Duodenal mucosa (tissue), 2 donors: Measurements from ENCODE around the gene MCRIP1.

ENCODE experiments used
- H3K27ac ChIP-seq: one replicate; pipeline ENCODE4 v1.7.0; 2013; ENCODE audit warnings: low read depth, low read length
- H3K27me3 ChIP-seq, 2 donors: one replicate each; pipeline ENCODE4 v1.7.0; 2013; ENCODE audit warnings: low read length in 2 of 2, control low read depth in 1 of 2; ENCODE audit not compliant: insufficient read depth in 2 of 2, control insufficient read depth in 1 of 2
- H3K36me3 ChIP-seq, 2 donors: one replicate each; pipeline ENCODE4 v1.7.0; 2013; ENCODE audit warnings: low read length in 2 of 2, control low read depth in 1 of 2; ENCODE audit not compliant: insufficient read depth in 2 of 2, control insufficient read depth in 1 of 2
- H3K4me1 ChIP-seq, 2 donors: one replicate each; pipeline ENCODE4 v1.7.0; 2013; ENCODE audit warnings: low read length in 2 of 2, control low read depth in 1 of 2; ENCODE audit not compliant: insufficient read depth in 2 of 2, control insufficient read depth in 1 of 2
- H3K4me3 ChIP-seq, 2 donors: one replicate each; pipeline ENCODE4 v1.7.0; 2013; ENCODE audit warnings: low read length in 2 of 2, low read depth in 1 of 2
- H3K9ac ChIP-seq, 2 donors: one replicate each; pipeline ENCODE4 v1.7.0; 2013; ENCODE audit warnings: low read length in 2 of 2, low read depth in 1 of 2
- H3K9me3 ChIP-seq, 2 donors: one replicate each; pipeline ENCODE4 v1.7.0; 2013; ENCODE audit warnings: low read length in 2 of 2, control low read depth in 1 of 2; ENCODE audit not compliant: control insufficient read depth in 1 of 2

The MCRIP1 gene

DNA sequence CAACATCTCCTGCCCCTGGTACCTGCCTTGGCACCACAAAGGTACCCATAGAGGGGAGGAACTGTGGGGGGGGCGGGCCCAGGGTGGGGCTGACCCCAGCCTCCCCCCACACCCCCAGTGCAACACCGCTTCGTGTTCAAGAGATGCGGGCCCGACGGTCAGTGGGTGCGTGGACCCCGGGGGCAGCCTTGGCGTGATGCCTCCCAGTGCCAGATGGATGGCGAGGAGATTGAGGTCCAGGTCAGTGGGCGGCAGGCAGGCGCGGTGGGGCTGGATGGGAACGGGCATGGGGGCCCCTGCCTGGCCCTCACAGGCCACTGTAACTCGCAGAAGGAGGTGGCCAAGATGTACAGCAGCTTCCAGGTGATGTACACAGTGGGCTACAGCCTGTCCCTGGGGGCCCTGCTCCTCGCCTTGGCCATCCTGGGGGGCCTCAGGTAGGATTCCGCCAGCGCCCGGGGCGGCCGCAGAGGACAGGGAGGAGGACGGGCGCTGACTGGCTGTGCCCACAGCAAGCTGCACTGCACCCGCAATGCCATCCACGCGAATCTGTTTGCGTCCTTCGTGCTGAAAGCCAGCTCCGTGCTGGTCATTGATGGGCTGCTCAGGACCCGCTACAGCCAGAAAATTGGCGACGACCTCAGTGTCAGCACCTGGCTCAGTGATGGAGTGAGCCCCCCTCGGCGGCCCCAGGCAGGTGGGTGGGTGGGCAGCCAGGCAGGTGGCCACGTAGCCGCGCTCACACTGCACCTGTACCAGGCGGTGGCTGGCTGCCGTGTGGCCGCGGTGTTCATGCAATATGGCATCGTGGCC is 22.0 kb downstream of the MCRIP1 start:
- H3K4me3 ChIP-seq, result no peak overlapping the region
- H3K9me3 ChIP-seq, result no peaks in the 10 kb centered on the region
- no peak overlapping the region for H3K9ac ChIP-seq
- peaks cover 6 to 7% of the 10 kb centered on the region in 2 donors for H3K4me1 ChIP-seq
- H3K36me3 ChIP-seq, result no peaks in the 10 kb centered on the region
- no peak overlapping the region for H3K27ac ChIP-seq
- H3K27me3 ChIP-seq, result peaks cover 20 to 37% of the 10 kb centered on the region in 2 donors

- no peaks in the 10 kb centered on the region for H3K36me3 ChIP-seq
- H3K4me1 ChIP-seq, result peaks cover 5% of the 10 kb centered on the region in 2 donors
- H3K4me3 ChIP-seq, result no peak overlapping the region
- H3K27me3 ChIP-seq, result peaks cover 26 to 41% of the 10 kb centered on the region in 2 donors
- no peak overlapping the region for H3K9ac ChIP-seq
- H3K27ac ChIP-seq, result no peak overlapping the region
- no peaks in the 10 kb centered on the region for H3K9me3 ChIP-seq
These were observed 22.6 kb downstream of the MCRIP1 start for GRCh38 chr17:81810476-81810875.

DNA sequence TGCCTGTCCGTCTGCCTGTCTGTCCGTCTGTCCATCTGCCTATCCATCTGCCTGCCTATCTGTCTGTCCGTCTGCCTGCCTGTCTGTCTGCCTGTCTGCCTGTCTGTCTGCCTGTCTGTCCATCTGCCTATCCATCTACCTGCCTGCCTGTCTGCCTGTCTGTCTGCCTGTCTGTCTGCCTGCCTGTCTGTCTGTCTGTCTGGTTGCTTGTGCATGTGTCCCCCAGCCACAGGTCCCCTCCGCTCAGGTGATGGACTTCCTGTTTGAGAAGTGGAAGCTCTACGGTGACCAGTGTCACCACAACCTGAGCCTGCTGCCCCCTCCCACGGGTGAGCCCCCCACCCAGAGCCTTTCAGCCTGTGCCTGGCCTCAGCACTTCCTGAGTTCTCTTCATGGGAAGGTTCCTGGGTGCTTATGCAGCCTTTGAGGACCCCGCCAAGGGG is 23.5 kb downstream of the MCRIP1 start:
- no peak overlapping the region for H3K27ac ChIP-seq

GRCh38 chr17:81808778-81809555 is 24.1 kb downstream of the MCRIP1 start:
- no peaks in the 10 kb centered on the region for H3K36me3 ChIP-seq
- H3K27me3 ChIP-seq, result peaks cover 37 to 45% of the 10 kb centered on the region in 2 donors
- no peak overlapping the region for H3K9ac ChIP-seq

More for the DNA sequence above, 23.5 kb downstream of the MCRIP1 start:
- no peaks in the 10 kb centered on the region for H3K36me3 ChIP-seq
- H3K9ac ChIP-seq, result no peak overlapping the region
- H3K27me3 ChIP-seq, result peaks cover 35 to 45% of the 10 kb centered on the region in 2 donors
- no peaks in the 10 kb centered on the region for H3K9me3 ChIP-seq
- no peak overlapping the region for H3K4me3 ChIP-seq
- no peaks in the 10 kb centered on the region for H3K4me1 ChIP-seq

DNA sequence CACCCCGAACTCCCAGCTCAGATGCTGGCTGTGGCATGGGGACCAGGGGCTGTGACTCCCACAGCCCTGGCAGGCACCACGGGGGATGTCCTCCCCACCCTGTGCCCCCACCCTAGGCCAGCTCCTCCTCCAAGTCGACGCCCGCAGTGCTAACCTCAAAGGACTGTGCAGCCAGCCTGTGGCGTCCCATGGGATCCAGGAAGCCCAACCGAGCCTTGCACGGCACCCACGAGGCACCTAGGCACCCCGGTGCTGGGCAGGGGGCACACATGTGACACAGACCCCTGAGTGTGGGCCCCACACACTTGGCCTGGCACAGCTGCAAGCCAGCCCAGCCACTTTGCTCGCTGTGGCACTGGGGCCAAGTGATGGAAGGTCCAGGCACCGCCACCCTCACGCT is 25.3 kb downstream of the MCRIP1 start:
- Histone ChIP-seq H3K27me3 (peaks cover 46 to 55% of the 10 kb centered on the region in 2 donors), H3K9me3 (no peaks in the 10 kb centered on the region), H3K4me1 (no peaks in the 10 kb centered on the region), H3K4me3 (no peak overlapping the region), H3K9ac (no peak overlapping the region), H3K36me3 (no peaks in the 10 kb centered on the region), H3K27ac (no peak overlapping the region)

More at GRCh38 chr17:81808778-81809555, 24.1 kb downstream of the MCRIP1 start:
- Histone ChIP-seq H3K4me3 (no peak overlapping the region), H3K27ac (no peak overlapping the region), H3K9me3 (no peaks in the 10 kb centered on the region), H3K4me1 (no peaks in the 10 kb centered on the region)

DNA sequence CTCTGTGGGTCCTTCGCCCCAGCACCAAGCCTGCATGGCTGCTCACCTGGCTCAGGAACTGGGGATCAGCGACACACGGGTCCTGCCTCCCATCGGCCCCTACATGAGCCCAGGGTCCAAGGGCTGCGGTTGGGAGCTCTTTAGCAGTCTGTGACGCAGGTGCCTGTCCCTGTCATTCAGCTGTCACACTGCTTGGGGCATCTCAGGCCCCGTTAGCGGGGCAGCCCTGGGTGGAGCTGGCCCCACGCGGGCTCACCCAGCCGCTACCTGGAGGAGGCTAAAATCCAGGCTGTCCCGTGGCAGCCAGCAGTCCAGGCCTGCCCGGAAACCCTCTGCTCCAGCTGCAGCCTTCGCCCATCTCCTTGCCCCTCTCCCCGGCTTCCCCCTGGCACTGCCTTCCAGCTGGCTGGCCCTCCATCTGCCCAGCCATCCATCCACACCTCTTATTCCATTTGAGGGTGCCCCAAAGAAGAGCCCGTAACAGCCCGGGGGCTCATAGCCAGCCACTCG is 25.8 kb downstream of the MCRIP1 start:
- no peaks in the 10 kb centered on the region for H3K36me3 ChIP-seq
- no peak overlapping the region for H3K4me3 ChIP-seq
- H3K27me3 ChIP-seq, result peaks cover 52 to 61% of the 10 kb centered on the region in 2 donors

DNA sequence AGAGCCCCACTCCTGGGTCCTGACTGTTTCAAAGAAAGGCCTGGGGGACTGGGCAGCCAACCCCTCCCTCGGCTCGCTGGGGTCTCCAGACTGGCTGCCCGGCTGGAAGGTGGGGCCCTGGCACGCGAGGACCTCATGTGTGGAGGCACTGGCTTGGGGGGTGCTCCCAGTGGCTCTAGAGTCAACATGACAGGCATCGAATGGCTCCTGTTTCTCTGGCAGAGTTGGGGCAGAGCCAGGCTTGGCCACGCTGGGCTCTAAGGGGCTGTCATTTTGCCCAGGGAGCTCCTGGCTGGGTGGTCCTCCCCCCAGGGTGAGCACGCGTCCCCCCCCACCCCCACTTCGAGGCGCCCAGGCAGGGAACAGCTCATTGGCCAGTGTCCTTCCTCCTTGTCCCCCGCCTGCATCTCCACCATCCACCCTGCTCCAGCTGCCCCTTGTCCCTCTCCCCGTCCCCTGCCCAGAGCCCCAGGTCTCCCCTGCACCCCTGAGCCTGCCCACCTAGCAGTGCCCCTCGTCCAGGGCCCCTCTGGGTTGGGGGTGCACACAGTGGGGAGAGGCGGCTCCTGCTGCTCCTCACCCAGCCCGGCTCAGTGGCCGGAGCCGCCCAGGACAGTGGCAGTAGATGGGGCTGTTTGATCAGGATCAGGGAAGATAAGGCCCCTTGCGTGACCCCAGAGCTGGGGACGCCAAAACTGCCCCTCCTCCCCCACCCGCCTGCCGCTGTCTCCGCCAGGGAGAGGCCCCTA is 26.5 kb downstream of the MCRIP1 start:
- H3K4me3 ChIP-seq, result no peak overlapping the region
- H3K9me3 ChIP-seq, result no peaks in the 10 kb centered on the region
- H3K4me1 ChIP-seq, result no peaks in the 10 kb centered on the region
- H3K27ac ChIP-seq, result no peak overlapping the region
- no peak overlapping the region for H3K9ac ChIP-seq
- peaks cover 58 to 67% of the 10 kb centered on the region in 2 donors for H3K27me3 ChIP-seq
- no peaks in the 10 kb centered on the region for H3K36me3 ChIP-seq

More for the DNA sequence above, 25.8 kb downstream of the MCRIP1 start:
- Histone ChIP-seq H3K27ac (no peak overlapping the region), H3K9ac (no peak overlapping the region), H3K9me3 (no peaks in the 10 kb centered on the region), H3K4me1 (no peaks in the 10 kb centered on the region)

GRCh38 chr17:81805707-81806460 is 27.2 kb downstream of the MCRIP1 start:
- H3K4me1 ChIP-seq, result no peaks in the 10 kb centered on the region
- H3K9me3 ChIP-seq, result no peaks in the 10 kb centered on the region
- H3K4me3 ChIP-seq, result no peak overlapping the region
- no peaks in the 10 kb centered on the region for H3K36me3 ChIP-seq
- H3K27ac ChIP-seq, result no peak overlapping the region
- H3K27me3 ChIP-seq, result peaks cover 63 to 64% of the 10 kb centered on the region in 2 donors
- no peak overlapping the region for H3K9ac ChIP-seq
